GM21529 (cell line): Measurements from ENCODE around the gene CLMN.
"Not testable (repeated sequence)": the region's sequence is repeated elsewhere in the genome, so short reads cannot be mapped to it uniquely, and the experiment has no call there.

Source experiments
- ATAC-seq: cut with Tn5 transposase; IDR thresholded peaks from one replicate; pipeline ENCODE4 v1.9.1; 2021; ENCODE audit not compliant: unreplicated experiment

Gene CLMN

GRCh38 chr14:95142208-95142607 is 177.5 kb downstream of the CLMN start:
- no peak for ATAC-seq

- ATAC-seq: no peak
These were observed 178.0 kb downstream of the CLMN start for GRCh38 chr14:95141684-95142083.

DNA sequence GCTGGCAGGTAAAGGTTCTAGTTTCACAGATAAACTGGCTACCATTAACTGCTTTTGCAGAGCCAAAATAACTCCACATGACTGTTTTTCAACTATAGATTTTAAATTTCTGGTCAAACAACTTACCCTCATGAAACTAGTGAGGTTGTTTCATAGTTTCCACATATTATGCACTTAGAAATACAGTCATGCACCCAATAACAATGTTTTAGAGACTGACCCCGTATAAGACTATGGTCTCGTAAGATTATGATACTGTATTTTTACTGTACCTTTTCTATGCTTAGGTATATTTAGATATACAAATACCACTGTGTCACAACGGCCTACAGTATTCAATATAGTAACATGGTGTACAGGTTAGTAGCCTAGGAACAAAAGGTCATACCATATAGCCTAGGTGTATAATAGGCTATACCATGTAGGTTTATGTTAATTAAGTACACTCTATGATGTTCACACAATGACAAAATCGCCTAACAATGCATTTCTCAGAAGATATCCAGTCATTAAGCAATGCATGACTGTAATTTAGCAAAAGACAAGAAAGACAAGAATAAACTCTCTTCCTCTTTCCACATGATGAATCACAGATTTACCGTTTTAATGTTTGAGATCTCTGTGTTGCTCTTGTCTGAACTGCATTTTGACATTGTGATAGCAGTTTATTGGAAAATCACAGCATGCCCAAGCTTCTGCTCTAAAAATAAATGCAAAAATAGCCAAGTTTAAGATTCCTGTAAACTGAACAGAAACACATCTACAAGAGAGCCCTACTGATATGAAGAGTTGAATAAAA is 179.4 kb downstream of the CLMN start:
- no peak for ATAC-seq

GRCh38 chr14:95138876-95139275 is 180.8 kb downstream of the CLMN start:
- no peak for ATAC-seq

DNA sequence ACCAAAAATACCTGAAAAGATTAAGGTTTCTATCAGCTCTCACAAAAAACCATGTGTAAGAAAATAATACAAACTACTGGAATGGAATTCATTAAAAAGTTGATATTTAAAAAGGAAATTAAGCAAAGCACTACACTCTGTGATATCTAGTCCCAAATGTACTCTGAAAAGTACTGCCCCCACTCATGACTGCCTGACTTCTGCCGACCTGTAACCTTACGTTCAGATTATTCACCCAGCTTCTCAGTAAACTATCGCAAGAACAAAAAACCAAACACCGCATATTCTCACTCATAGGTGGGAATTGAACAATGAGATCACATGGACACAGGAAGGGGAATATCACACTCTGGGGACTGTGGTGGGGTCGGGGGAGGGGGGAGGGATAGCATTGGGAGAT is 181.3 kb downstream of the CLMN start:
- ATAC-seq: not testable (repeated sequence)

- no peak for ATAC-seq
These were observed 181.9 kb downstream of the CLMN start for GRCh38 chr14:95137804-95138167.

GRCh38 chr14:95137164-95137803 is 182.4 kb downstream of the CLMN start:
- ATAC-seq: no peak

DNA sequence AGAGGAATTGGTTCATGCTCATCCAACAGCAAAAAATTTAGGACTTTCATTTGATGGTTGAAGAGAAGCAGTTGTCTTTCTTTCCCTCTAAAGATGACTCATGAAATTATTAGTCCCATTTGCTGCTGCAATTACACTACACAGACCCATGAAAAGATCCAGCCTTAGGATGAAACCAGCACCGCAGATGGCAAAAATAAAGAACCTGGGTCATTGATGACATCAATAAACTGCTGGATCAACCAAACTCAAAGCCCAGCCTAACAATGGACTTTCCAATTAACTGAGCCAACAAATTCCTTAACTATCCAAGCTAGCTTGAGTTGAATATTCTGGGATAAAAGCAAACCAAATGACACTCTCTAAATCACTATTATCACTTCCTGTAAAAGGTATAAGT is 183.1 kb downstream of the CLMN start:
- no peak for ATAC-seq

- ATAC-seq: no peak
These were observed 185.3 kb downstream of the CLMN start for GRCh38 chr14:95134304-95134933.

GRCh38 chr14:95133282-95133681 is 186.4 kb downstream of the CLMN start:
- no peak for ATAC-seq

DNA sequence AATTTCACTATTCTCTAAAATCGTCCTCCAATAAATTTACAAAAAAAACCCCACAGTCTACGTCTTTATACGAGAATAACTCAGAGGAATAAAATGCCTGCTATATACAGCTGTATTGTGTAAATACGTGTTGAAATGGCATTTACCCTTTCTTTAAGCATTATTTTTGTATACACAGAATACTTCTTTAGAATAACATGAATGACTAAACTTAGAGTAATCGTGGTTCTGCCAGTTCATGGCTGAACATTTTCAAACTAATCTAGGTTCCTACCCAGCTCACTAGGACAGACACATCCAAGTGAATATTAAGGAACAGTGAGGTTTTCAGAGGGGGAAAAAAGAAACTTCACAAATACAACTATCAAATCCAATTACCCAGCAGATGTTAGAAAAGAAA is 186.9 kb downstream of the CLMN start:
- no peak for ATAC-seq
